Chondrocyte (in vitro differentiated cells): ENCODE data around the gene AFF1. TPM values are rescaled to one million over a fixed set of nuclear protein-coding genes. Genes with fewer than 3 reads are reported as not detected.

Experiments used
- DNase-seq: peaks from one replicate; pipeline ENCODE4 v3.0.0; 2021; ENCODE audit warnings: mixed read lengths, low spot score
- H3K27ac Mint-ChIP-seq: one replicate; pipeline ENCODE4 v1.8.0; 2021; ENCODE audit warnings: mild to moderate bottlenecking, moderate library complexity, mixed read lengths; ENCODE audit not compliant: unreplicated experiment
- H3K27me3 Mint-ChIP-seq: 2 replicates; pipeline ENCODE4 v1.8.0; 2021; ENCODE audit warnings: low read depth, mixed read lengths
- H3K36me3 Mint-ChIP-seq: 2 replicates; pipeline ENCODE4 v1.8.0; 2021; ENCODE audit warnings: low read depth, mixed read lengths
- H3K4me1 Mint-ChIP-seq: 2 replicates; pipeline ENCODE4 v1.8.0; 2021; ENCODE audit warnings: low read depth, mild to moderate bottlenecking, mixed read lengths
- H3K4me3 Mint-ChIP-seq: one replicate; pipeline ENCODE4 v1.8.0; 2021; ENCODE audit warnings: mild to moderate bottlenecking, moderate library complexity, mixed read lengths; ENCODE audit not compliant: unreplicated experiment
- H3K9me3 Mint-ChIP-seq: 2 replicates; pipeline ENCODE4 v1.8.0; 2021; ENCODE audit warnings: low read depth, mixed read lengths
- CTCF ChIP-seq: fragments of 200-600 bp; sonication (generic); IDR thresholded peaks from 2 replicates; pipeline ENCODE4 v1.5.0; 2021; ENCODE audit warnings: antibody characterized with exemption, mild to moderate bottlenecking, moderate library complexity
- total RNA-seq: library from RNA; stranded (reverse); gene quantifications from 3 replicates; pipeline ENCODE4 v1.2.1, GENCODE V29; 2021

The AFF1 gene
- total RNA-seq, 1 donor from 2014 or later = 25.9 TPM

DNA sequence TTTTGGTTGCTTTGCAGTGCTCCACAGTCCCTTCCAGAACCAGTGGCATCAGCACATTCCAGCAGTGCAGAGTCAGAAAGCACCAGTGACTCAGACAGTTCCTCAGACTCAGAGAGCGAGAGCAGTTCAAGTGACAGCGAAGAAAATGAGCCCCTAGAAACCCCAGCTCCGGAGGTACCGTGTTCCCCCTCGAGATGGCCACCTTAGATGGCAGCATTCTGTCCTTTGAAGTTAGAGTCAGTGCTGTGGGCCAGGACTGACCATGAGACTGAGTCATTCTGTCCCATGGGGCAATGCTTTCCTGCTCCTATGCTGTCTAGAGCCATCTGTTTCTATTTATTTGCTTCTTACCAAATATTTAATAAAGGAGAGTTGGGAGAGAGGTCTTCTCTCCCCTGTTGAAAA, 173.3 kb downstream of the AFF1 start:
- Mint-ChIP-seq H3K27me3 (no peaks in the 10 kb centered on the region), H3K27ac (peak overlapping the region; percentile 90), H3K36me3 (peaks cover 3% of the 10 kb centered on the region), H3K9me3 (no peaks in the 10 kb centered on the region), H3K4me1 (peaks cover 57% of the 10 kb centered on the region), H3K4me3 (peak overlapping the region; percentile 43)
- TF ChIP-seq CTCF = peak; percentile 38
- DNase-seq = no peak

GRCh38 chr4:87109121-87109520, 174.3 kb downstream of the AFF1 start:
- peaks cover 3% of the 10 kb centered on the region for H3K36me3 Mint-ChIP-seq
- no peak for TF ChIP-seq CTCF
- no peaks in the 10 kb centered on the region for H3K9me3 Mint-ChIP-seq
- peak overlapping the region; percentile 90 for H3K27ac Mint-ChIP-seq
- H3K4me3 Mint-ChIP-seq = no peak overlapping the region
- peaks cover 47% of the 10 kb centered on the region for H3K4me1 Mint-ChIP-seq
- H3K27me3 Mint-ChIP-seq = no peaks in the 10 kb centered on the region
- DNase-seq = no peak

DNA sequence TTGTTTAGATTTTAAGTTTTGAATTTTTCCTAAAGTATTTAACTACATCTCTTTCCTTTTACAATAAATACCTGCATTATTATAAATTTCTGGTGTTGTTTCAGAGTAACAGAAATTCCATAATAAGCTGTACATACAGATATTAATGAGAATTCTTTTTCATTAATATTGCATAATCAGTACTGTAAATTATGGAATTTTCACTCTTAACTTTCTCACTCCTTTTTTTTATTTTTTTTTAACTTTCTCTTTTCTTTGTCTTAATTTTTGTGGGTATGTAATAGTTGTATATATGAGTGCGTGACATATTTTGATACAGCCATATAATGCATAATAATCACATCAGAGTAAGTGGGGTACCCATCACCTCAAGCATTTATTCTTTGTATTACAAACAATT, 175.1 kb downstream of the AFF1 start:
- Mint-ChIP-seq H3K4me3 (no peak overlapping the region), H3K9me3 (no peaks in the 10 kb centered on the region), H3K27me3 (no peaks in the 10 kb centered on the region), H3K4me1 (peaks cover 39% of the 10 kb centered on the region), H3K27ac (no peak overlapping the region), H3K36me3 (peaks cover 5% of the 10 kb centered on the region)
- TF ChIP-seq CTCF = no peak
- DNase-seq = no peak

DNA sequence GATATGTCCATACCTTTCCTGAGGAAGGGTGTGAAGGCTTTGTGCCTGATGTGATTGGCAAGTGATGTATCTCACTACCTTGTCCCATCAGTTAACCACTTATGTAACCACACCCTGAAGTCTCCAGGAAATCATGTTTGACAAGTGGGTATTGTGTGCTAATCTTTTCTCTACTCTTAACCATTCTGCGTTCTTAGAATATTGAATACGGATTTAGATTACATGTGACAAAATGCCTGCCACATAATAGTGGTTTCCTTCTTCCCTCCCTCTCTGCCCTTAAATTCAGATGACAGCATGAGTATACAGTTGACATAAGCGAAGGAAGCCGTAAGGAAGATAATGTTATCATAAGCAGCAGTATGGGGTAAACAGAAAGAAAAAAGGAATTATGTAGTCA, 177.3 kb downstream of the AFF1 start:
- no peak for DNase-seq
- no peak overlapping the region for H3K4me3 Mint-ChIP-seq
- TF ChIP-seq CTCF = no peak
- H3K4me1 Mint-ChIP-seq = peaks cover 51% of the 10 kb centered on the region
- peaks cover 4% of the 10 kb centered on the region for H3K36me3 Mint-ChIP-seq
- H3K27me3 Mint-ChIP-seq = no peaks in the 10 kb centered on the region
- H3K9me3 Mint-ChIP-seq = no peaks in the 10 kb centered on the region
- no peak overlapping the region for H3K27ac Mint-ChIP-seq

DNA sequence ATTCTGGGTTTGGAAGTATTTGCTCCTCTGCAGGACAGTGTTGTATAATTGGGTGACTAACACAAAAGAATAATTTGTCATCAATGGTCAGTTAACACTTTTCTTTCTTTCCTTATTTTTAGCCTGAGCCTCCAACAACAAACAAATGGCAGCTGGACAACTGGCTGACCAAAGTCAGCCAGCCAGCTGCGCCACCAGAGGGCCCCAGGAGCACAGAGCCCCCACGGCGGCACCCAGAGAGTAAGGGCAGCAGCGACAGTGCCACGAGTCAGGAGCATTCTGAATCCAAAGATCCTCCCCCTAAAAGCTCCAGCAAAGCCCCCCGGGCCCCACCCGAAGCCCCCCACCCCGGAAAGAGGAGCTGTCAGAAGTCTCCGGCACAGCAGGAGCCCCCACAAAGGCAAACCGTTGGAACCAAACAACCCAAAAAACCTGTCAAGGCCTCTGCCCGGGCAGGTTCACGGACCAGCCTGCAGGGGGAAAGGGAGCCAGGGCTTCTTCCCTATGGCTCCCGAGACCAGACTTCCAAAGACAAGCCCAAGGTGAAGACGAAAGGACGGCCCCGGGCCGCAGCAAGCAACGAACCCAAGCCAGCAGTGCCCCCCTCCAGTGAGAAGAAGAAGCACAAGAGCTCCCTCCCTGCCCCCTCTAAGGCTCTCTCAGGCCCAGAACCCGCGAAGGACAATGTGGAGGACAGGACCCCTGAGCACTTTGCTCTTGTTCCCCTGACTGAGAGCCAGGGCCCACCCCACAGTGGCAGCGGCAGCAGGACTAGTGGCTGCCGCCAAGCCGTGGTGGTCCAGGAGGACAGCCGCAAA, 179.6 kb downstream of the AFF1 start:
- peak; percentile 14 for TF ChIP-seq CTCF
- H3K4me1 Mint-ChIP-seq = peaks cover 50% of the 10 kb centered on the region
- no peaks in the 10 kb centered on the region for H3K9me3 Mint-ChIP-seq
- H3K27me3 Mint-ChIP-seq = no peaks in the 10 kb centered on the region
- H3K27ac Mint-ChIP-seq = peak overlapping the region; percentile 49
- no peak for DNase-seq
- no peak overlapping the region for H3K4me3 Mint-ChIP-seq
- peaks cover 4% of the 10 kb centered on the region for H3K36me3 Mint-ChIP-seq
